Activated CD4-positive, alpha-beta T cell treated with anti-CD3 and anti-CD28 coated beads for 36 hours (primary cell): Measurements from ENCODE around the gene SPATA31C2. TPM values are rescaled to one million over a fixed set of nuclear protein-coding genes. Genes with fewer than 3 reads are reported as not detected.
A peak's percentile ranks its signal among the peaks of the same experiment; 100 is the strongest.
"Not testable (repeated sequence)": the region's sequence is repeated elsewhere in the genome, so short reads cannot be mapped to it uniquely, and the experiment has no call there.

ENCODE experiments used
- ATAC-seq: fragments of 200-7000 bp; cut with Tn5 transposase; one replicate; pipeline ENCODE4 v1.10.0; 2021; ENCODE audit warnings: mild to moderate bottlenecking, moderate library complexity
- CTCF ChIA-PET: fragments of 350-600 bp; sonication (Branson Sonifier 250); formaldehyde crosslinking; loops from one replicate; lab custom pipeline; 2021; ENCODE audit warnings: antibody characterized with exemption; lab: Charles Lee
- POLR2A ChIA-PET: fragments of 350-600 bp; sonication (Branson Sonifier 250); formaldehyde crosslinking; loops from one replicate; lab custom pipeline; 2021; ENCODE audit warnings: antibody characterized with exemption, inconsistent platforms; lab: Charles Lee
- DNase-seq: peaks from one replicate; pipeline ENCODE4 v3.0.0-alpha.2; 2020
- H3K27ac Mint-ChIP-seq: one replicate; pipeline ENCODE4 v1.8.0; 2021; ENCODE audit warnings: mixed read lengths
- H3K27me3 Mint-ChIP-seq: one replicate; pipeline ENCODE4 v1.8.0; 2021; ENCODE audit warnings: mixed read lengths
- H3K36me3 Mint-ChIP-seq: one replicate; pipeline ENCODE4 v1.8.0; 2021; ENCODE audit warnings: low read depth, mixed read lengths
- H3K4me1 Mint-ChIP-seq: one replicate; pipeline ENCODE4 v1.8.0; 2021; ENCODE audit warnings: mixed read lengths
- H3K4me3 Mint-ChIP-seq: one replicate; pipeline ENCODE4 v1.8.0; 2021; ENCODE audit warnings: mild to moderate bottlenecking, moderate library complexity, mixed read lengths
- H3K9me3 Mint-ChIP-seq: one replicate; pipeline ENCODE4 v1.8.0; 2021; ENCODE audit warnings: low read depth, mixed read lengths
- intact Hi-C, 2 experiments: fragments of 100-400 bp; cut with DNase I in 1 of 2; cut with micrococcal nuclease in 1 of 2; formaldehyde crosslinking; loops; one replicate each; pipeline versions ENCODE4 v1.14.2 to v1.15.1; 2022 to 2024; cut with DNase I, micrococcal nuclease
- total RNA-seq, 2 experiments: library from RNA; stranded (reverse); gene quantifications; one replicate each; pipeline ENCODE4 v1.2.3, GENCODE V29; 2021

Gene SPATA31C2
- total RNA-seq, 2 experiments from 2014 or later: 0.09 TPM; not detected in 1

GRCh38 chr9:88123413-88123812 lies 14.9 kb downstream of the SPATA31C2 start:
- DNase-seq, H3K4me1 Mint-ChIP-seq, ATAC-seq, intact Hi-C loops, POLR2A ChIA-PET, H3K9me3 Mint-ChIP-seq, CTCF ChIA-PET, H3K4me3 Mint-ChIP-seq, H3K27ac Mint-ChIP-seq, H3K27me3 Mint-ChIP-seq, H3K36me3 Mint-ChIP-seq: not testable (repeated sequence)

GRCh38 chr9:88118121-88118520 lies 20.2 kb downstream of the SPATA31C2 start:
- H3K36me3 Mint-ChIP-seq, H3K4me3 Mint-ChIP-seq, intact Hi-C loops, DNase-seq, CTCF ChIA-PET, POLR2A ChIA-PET, H3K4me1 Mint-ChIP-seq, ATAC-seq, H3K27ac Mint-ChIP-seq, H3K27me3 Mint-ChIP-seq, H3K9me3 Mint-ChIP-seq: not testable (repeated sequence)

GRCh38 chr9:88114968-88115612 lies 23.2 kb downstream of the SPATA31C2 start:
- H3K9me3 Mint-ChIP-seq, ATAC-seq, CTCF ChIA-PET, H3K36me3 Mint-ChIP-seq, H3K27ac Mint-ChIP-seq, POLR2A ChIA-PET, intact Hi-C loops, H3K4me3 Mint-ChIP-seq, H3K27me3 Mint-ChIP-seq, DNase-seq, H3K4me1 Mint-ChIP-seq: not testable (repeated sequence)

- H3K27me3 Mint-ChIP-seq, H3K36me3 Mint-ChIP-seq, DNase-seq, CTCF ChIA-PET, intact Hi-C loops, H3K9me3 Mint-ChIP-seq, H3K27ac Mint-ChIP-seq, POLR2A ChIA-PET, H3K4me3 Mint-ChIP-seq, ATAC-seq, H3K4me1 Mint-ChIP-seq: not testable (repeated sequence)
Measured at GRCh38 chr9:88114283-88114967, 23.9 kb downstream of the SPATA31C2 start.

GRCh38 chr9:88113156-88114130 lies 24.8 kb downstream of the SPATA31C2 start:
- H3K27ac Mint-ChIP-seq, H3K4me3 Mint-ChIP-seq, H3K36me3 Mint-ChIP-seq, intact Hi-C loops, DNase-seq, H3K4me1 Mint-ChIP-seq, CTCF ChIA-PET, POLR2A ChIA-PET, H3K9me3 Mint-ChIP-seq, ATAC-seq, H3K27me3 Mint-ChIP-seq: not testable (repeated sequence)

GRCh38 chr9:88110026-88110425 lies 28.2 kb downstream of the SPATA31C2 start:
- no peak overlapping the region for H3K4me3 Mint-ChIP-seq
- H3K36me3 Mint-ChIP-seq: no peaks in the 10 kb centered on the region
- no peak overlapping the region for H3K27ac Mint-ChIP-seq
- H3K27me3 Mint-ChIP-seq: peaks cover 21% of the 10 kb centered on the region
- CTCF ChIA-PET: no interaction called here
- no peaks in the 10 kb centered on the region for H3K9me3 Mint-ChIP-seq
- DNase-seq (no peak), ATAC-seq (no peak)
- intact Hi-C loops: no loop called here
- peaks cover 6% of the 10 kb centered on the region for H3K4me1 Mint-ChIP-seq
- POLR2A ChIA-PET: no interaction called here

GRCh38 chr9:88108779-88109178 lies 29.5 kb downstream of the SPATA31C2 start:
- intact Hi-C loops: loop anchor here (5.0 to 10.0 kb wide), 3 partner anchors 276 to 469 kb away; partner anchors contain the start of gene SPIN1 (in 1 of the 2)
- Mint-ChIP-seq H3K4me1 (peaks cover 6% of the 10 kb centered on the region), H3K27me3 (peaks cover 26% of the 10 kb centered on the region), H3K4me3 (no peak overlapping the region), H3K9me3 (no peaks in the 10 kb centered on the region), H3K27ac (no peak overlapping the region), H3K36me3 (no peaks in the 10 kb centered on the region)
- ChIA-PET CTCF (interaction anchor here (0.6 kb wide), 3 partner anchors 49 to 398 kb away, joined by 3 read pairs; no protein-coding TSS in a partner anchor), POLR2A (no interaction called here)
- no peak for ATAC-seq
- DNase-seq: no peak

GRCh38 chr9:88106492-88106891 lies 31.8 kb downstream of the SPATA31C2 start:
- no peak overlapping the region for H3K27ac Mint-ChIP-seq
- no peak overlapping the region for H3K4me3 Mint-ChIP-seq
- intact Hi-C loops: loop anchor here (2.0 to 10.0 kb wide), 4 partner anchors 278 to 472 kb away; partner anchors contain the start of gene SPIN1 (in 1 of the 2)
- peaks cover 29% of the 10 kb centered on the region for H3K27me3 Mint-ChIP-seq
- no peaks in the 10 kb centered on the region for H3K36me3 Mint-ChIP-seq
- H3K9me3 Mint-ChIP-seq: no peaks in the 10 kb centered on the region
- POLR2A ChIA-PET: interaction anchor here (0.7 kb wide), 1 partner anchor 154 kb away, joined by 3 read pairs; no protein-coding TSS in a partner anchor
- H3K4me1 Mint-ChIP-seq: peaks cover 6% of the 10 kb centered on the region
- DNase-seq: peak; percentile 38
- peak; percentile 47 for ATAC-seq
- CTCF ChIA-PET: no interaction called here

- Mint-ChIP-seq H3K4me1 (no peaks in the 10 kb centered on the region), H3K27me3 (peaks cover 5% of the 10 kb centered on the region), H3K9me3 (no peaks in the 10 kb centered on the region), H3K4me3 (no peak overlapping the region), H3K27ac (no peak overlapping the region), H3K36me3 (no peaks in the 10 kb centered on the region)
- DNase-seq: no peak
- CTCF ChIA-PET: interaction anchor here (1.0 kb wide), 1 partner anchor 10 kb away, joined by 4 read pairs; no protein-coding TSS in a partner anchor
- POLR2A ChIA-PET: no interaction called here
- ATAC-seq: no peak
- intact Hi-C loops: no loop called here
Measured at GRCh38 chr9:88092797-88093331, 45.4 kb downstream of the SPATA31C2 start.

- intact Hi-C loops: no loop called here
- no peaks in the 10 kb centered on the region for H3K4me1 Mint-ChIP-seq
- POLR2A ChIA-PET: no interaction called here
Measured at GRCh38 chr9:88090151-88090581, 48.1 kb downstream of the SPATA31C2 start.

GRCh38 chr9:88087906-88088305 lies 50.4 kb downstream of the SPATA31C2 start:
- intact Hi-C loops: no loop called here
- Mint-ChIP-seq H3K36me3 (no peaks in the 10 kb centered on the region), H3K27me3 (peaks cover 13% of the 10 kb centered on the region), H3K27ac (no peak overlapping the region), H3K9me3 (no peaks in the 10 kb centered on the region), H3K4me1 (no peaks in the 10 kb centered on the region), H3K4me3 (no peak overlapping the region)
- ChIA-PET POLR2A (no interaction called here), CTCF (no interaction called here)
- ATAC-seq (no peak), DNase-seq (no peak)

More at GRCh38 chr9:88090151-88090581, 48.1 kb downstream of the SPATA31C2 start:
- Mint-ChIP-seq H3K27me3 (peaks cover 8% of the 10 kb centered on the region), H3K9me3 (no peaks in the 10 kb centered on the region), H3K27ac (no peak overlapping the region), H3K36me3 (no peaks in the 10 kb centered on the region), H3K4me3 (no peak overlapping the region)
- no peak for ATAC-seq
- DNase-seq: no peak
- CTCF ChIA-PET: no interaction called here
